Bronchial epithelial cell (primary cell): ENCODE data around the gene ALDH3B1. TPM values are rescaled to one million over a fixed set of nuclear protein-coding genes. Genes with fewer than 3 reads are reported as not detected.
"Not testable (repeated sequence)": the region's sequence is repeated elsewhere in the genome, so short reads cannot be mapped to it uniquely, and the experiment has no call there.

Experiments
- DNase-seq: peaks from one replicate; pipeline ENCODE4 v3.0.0-alpha.2; 2010; ENCODE audit warnings: low read depth
- FAIRE-seq: peaks from 2 replicates; lab custom pipeline; 2011; peaks lifted over from hg19 to GRCh38; lab: Jason Lieb, UNC
- H3K27me3 ChIP-seq: 2 replicates; pipeline ENCODE4 v1.5.1; 2011; ENCODE audit warnings: low read length; ENCODE audit not compliant: control insufficient read depth, insufficient read depth
- H3K36me3 ChIP-seq: 2 replicates; pipeline ENCODE4 v1.5.1; 2011; ENCODE audit warnings: low read length; ENCODE audit not compliant: control insufficient read depth, insufficient read depth
- H3K4me3 ChIP-seq: 2 replicates; pipeline ENCODE4 v1.5.1; 2011; ENCODE audit warnings: mild to moderate bottlenecking, low read depth, low read length, control low read depth
- total RNA-seq: library from RNA; depleted of rRNA; stranded (reverse); fragments of >200 nt; gene quantifications from 2 replicates; pipeline ENCODE4 v1.2.1, GENCODE V29; 2014
- TF ChIP-seq, protein P1 (sequence below): IDR thresholded peaks from 2 replicates; pipeline ENCODE4 v1.5.1; 2011; ENCODE audit warnings: mild to moderate bottlenecking, moderate library complexity, low read length, control low read depth, inconsistent platforms; ENCODE audit not compliant: insufficient read depth, severe bottlenecking

Gene ALDH3B1, protein sequence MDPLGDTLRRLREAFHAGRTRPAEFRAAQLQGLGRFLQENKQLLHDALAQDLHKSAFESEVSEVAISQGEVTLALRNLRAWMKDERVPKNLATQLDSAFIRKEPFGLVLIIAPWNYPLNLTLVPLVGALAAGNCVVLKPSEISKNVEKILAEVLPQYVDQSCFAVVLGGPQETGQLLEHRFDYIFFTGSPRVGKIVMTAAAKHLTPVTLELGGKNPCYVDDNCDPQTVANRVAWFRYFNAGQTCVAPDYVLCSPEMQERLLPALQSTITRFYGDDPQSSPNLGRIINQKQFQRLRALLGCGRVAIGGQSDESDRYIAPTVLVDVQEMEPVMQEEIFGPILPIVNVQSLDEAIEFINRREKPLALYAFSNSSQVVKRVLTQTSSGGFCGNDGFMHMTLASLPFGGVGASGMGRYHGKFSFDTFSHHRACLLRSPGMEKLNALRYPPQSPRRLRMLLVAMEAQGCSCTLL
- total RNA-seq, result 4.6 and 6.1 TPM in 2 replicates

DNA sequence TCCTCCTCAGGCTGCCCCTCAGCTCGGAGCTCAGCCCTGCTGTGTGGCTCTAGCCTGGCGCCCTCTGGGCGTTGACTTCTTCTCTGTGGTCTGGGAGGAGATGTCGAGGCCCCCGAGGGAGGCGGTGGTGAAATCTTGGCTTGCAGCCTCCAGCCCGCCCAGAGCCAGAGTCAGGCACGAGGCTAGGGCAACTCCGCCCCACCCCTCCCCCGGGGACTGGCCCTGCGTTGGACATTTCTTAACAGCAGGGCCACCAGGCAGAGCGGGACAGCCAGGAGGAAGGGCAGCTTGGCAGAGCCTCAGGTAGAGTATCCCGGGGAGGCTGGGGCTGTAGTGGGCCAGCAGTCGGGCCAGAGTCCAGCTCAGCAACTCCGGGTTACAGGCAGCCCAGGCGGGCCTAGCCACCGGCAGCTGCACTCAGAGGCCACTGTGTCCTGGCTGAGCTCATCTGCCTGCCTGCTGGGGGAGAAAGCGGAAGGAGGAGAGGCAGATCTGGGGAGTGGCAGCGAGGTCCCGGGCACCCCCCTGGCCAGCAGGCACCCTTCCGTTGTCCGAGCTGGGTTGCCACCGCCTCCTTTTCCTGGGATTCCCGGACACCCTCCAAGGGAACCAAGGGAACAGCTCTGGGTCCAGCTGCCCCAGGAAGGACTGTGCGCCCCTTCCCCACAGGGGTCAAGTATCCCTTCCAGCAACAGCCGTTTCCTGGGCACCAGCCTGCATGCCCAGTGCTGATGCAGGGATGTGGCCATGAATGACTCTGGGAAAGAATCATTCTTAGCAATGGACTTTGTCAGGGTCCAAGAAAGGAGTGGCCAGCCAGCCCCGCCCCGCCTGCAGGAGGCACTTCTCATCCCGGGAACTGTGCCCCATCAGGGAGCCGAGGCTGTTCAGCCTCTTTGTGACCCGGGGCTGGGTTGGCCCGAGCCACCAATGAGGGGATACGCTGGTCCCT is at the start of gene ALDH3B1:
Gene ALDH3B1, plus strand, starts transcription at position 238 of the 952 bp plus-strand sequence. CDS start 4,971 bp downstream, outside the sequence.
- TF ChIP-seq, protein P1, sequence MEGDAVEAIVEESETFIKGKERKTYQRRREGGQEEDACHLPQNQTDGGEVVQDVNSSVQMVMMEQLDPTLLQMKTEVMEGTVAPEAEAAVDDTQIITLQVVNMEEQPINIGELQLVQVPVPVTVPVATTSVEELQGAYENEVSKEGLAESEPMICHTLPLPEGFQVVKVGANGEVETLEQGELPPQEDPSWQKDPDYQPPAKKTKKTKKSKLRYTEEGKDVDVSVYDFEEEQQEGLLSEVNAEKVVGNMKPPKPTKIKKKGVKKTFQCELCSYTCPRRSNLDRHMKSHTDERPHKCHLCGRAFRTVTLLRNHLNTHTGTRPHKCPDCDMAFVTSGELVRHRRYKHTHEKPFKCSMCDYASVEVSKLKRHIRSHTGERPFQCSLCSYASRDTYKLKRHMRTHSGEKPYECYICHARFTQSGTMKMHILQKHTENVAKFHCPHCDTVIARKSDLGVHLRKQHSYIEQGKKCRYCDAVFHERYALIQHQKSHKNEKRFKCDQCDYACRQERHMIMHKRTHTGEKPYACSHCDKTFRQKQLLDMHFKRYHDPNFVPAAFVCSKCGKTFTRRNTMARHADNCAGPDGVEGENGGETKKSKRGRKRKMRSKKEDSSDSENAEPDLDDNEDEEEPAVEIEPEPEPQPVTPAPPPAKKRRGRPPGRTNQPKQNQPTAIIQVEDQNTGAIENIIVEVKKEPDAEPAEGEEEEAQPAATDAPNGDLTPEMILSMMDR, result no peak
- Histone ChIP-seq H3K27me3 (no peaks in the 10 kb centered on the region), H3K36me3 (no peaks in the 10 kb centered on the region), H3K4me3 (peak within 1 kb of the TSS; percentile 19)
- FAIRE-seq, result no peak
- DNase-seq, result no peak

DNA sequence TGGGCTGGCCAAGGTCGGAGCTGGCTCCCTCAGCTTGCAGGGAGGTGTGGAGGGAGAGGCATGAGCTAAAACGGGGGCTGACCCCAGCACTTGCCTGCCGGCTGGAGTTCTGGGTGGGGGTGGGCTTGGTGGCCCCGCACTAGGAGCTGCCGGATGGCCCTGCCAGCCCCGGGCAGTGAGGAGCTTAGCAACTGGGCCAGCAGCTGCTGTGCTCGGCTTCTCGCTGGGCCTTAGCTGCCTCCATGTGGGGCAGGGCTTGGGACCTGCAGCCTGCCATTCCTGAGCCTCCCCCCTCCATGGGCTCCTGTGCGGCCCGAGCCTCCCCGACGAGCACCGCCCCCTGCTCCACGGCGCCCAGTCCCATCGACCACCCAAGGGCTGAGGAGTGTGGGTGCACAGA is 46.9 kb upstream of the ALDH3B1 start:
- H3K27me3 ChIP-seq, DNase-seq, H3K36me3 ChIP-seq, FAIRE-seq, H3K4me3 ChIP-seq: not testable (repeated sequence)

DNA sequence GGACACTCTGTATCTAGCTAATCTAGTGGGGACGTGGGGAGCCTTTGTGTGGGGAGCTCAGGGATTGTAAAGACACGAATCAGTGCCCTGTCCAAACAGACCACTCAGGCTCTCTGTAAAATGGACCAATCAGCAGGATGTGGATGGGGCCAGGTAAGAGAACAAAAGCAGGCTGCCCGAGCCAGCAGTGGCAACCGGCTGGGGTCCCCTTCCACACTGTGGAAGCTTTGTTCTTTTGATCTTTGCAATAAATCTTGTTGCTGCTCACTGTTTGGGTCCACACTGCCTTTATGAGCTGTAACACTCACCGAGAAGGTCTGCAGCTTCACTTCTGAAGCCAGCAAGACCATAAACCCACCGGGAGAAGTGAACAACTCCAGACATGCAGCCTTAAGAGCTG is 46.2 kb upstream of the ALDH3B1 start:
- not testable (repeated sequence) for FAIRE-seq, H3K4me3 ChIP-seq, H3K36me3 ChIP-seq, H3K27me3 ChIP-seq, DNase-seq

DNA sequence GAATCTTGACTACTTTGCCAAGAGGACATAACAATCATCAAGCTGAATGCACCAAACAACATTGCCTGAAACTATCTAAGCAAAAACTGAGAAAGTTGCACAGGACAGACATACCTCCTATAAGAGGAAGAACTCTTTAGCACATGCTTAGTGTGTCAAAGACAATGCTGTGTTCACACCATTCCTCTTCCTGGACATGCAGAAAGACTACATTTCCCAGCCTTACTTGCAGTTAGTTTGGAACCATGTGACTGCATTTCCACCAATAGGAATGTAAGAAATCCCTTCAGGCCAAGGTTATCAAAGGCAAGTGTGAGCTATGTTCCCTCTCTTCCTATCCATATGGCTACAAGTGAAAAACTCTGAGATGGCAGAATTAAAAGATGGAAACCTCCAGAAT is 45.4 kb upstream of the ALDH3B1 start:
- H3K27me3 ChIP-seq, FAIRE-seq, DNase-seq, H3K4me3 ChIP-seq, H3K36me3 ChIP-seq: not testable (repeated sequence)

DNA sequence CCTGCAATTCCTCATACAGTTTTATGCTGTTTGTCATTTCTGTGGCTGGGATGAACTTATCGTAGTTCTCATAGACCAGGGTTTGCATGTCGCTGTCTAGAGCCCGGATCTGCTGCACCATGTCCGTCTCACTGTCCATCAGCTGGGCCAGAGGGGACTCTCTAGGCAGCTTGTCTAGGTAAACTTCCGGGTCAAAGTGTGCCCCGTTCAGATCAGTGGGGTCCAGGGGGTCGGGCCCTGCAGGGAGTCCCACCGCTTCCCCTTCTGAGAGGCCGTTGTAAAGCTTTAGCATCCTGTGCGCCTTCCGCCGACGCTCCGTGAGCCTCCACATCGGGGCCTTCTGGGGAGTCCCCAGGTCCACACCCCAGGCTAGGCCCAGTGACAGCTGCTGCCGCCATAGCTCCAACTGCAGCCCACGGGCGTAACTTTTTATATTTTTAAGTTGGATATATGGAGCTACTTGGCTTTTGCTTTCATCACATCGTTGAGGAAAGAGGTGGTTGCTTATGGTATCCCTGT is 44.2 kb upstream of the ALDH3B1 start:
- H3K4me3 ChIP-seq, DNase-seq, H3K27me3 ChIP-seq, H3K36me3 ChIP-seq, FAIRE-seq: not testable (repeated sequence)

DNA sequence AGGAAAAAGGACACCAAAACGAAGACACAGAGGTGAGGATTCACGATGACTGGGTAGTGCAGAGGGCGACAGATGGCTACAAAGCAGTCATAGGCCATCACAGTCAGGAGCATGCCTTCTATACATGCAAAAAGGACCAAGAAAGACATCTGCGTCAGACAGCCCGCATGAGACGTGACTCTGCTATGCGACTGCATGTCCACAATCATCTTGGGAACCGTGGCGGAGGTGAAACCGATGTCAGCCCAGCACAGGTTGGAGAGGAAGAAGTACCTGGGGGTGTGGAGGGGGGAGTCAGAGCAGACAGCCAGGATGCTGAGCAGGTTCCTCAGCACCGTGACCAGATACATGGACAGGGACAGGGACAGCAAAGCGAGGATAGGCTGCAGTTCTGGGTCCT is 35.4 kb upstream of the ALDH3B1 start:
- not testable (repeated sequence) for H3K27me3 ChIP-seq, H3K36me3 ChIP-seq, FAIRE-seq, H3K4me3 ChIP-seq, DNase-seq

DNA sequence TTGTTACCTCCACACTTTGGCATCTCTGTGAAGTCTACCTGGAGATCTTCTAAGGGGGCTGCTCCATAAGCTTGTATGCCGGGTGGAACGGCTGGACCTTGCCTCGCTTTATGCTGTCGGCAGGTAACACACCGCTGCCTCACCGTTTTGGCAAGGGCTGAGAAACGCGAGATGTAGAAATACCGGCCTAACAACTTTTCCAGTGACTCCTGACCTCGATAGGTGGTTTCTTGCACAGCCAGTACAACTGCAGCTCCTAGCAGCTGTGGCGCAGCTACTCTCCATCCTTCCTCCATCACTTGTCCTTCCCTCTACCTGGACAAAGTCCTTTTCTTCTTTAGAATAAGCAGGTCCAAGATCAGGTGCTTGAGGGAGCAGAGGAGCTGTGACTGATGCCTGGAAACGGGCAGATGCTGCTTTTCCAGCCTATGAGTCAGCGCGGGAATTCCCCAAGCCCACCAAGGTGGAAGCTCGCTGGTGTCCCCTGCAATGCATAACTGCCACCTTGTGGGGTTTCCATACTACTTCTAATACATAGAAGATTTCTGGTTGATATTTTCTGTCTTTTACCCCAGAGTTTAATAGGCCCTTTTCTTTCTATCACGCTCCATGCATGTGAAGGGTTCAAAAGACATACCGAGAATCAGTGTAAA is 31.2 kb upstream of the ALDH3B1 start:
- peak; percentile 75 for DNase-seq
- peak overlapping the region; percentile 14 for H3K4me3 ChIP-seq
- not testable (repeated sequence) for H3K27me3 ChIP-seq, H3K36me3 ChIP-seq, FAIRE-seq

DNA sequence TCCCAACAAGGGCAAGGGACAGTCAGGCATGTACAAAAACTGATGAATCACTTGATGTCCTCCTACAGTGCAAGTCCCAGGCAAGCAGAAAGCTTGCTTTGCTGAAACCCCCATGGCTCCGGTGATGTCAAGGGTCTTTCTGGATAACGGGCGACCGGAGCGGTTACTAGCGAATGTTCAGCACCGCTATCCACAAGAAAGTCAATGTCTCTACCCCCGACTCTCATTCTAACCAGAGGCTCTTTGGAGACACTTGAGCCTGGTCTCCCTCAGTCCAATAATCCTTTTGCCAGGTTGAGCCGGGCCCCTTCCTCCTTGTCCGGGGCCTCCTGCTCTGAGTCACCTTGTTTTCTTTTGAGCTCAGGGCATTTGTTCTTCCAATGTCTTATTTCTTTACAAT is 28.9 kb upstream of the ALDH3B1 start:
- DNase-seq, H3K4me3 ChIP-seq, H3K36me3 ChIP-seq, FAIRE-seq, H3K27me3 ChIP-seq: not testable (repeated sequence)

DNA sequence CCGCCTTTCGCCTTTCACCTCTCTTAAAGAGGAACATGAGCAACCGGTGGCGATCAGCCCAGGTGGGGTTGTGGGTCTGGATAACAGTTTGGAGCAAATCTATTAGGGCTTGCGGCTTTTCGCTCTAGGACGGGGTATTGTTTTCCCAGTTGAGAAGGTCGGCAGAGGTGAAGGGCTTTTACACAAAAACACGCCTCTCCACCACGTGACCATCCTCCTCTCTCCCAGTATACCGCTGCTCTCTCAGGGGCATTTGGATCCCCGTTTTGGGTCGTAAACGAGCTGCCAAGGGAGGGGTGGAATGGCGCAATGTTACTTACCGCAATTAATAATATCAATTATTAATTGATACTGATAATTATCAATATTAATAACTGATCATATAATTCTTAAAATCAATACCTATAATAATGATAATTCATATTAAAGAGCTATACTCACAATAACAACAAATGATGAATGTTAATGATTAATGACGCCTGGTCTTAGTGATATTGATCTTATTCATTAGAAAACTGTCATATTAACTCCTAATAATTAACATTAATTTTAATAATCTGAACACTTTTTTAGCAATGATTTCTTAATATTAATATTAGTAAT is 27.8 kb upstream of the ALDH3B1 start:
- not testable (repeated sequence) for H3K36me3 ChIP-seq, DNase-seq, H3K4me3 ChIP-seq, H3K27me3 ChIP-seq, FAIRE-seq
